Astrocyte of the spinal cord (primary cell): ENCODE data around the gene RBMS3.

Experiments used
- DNase-seq: peaks from one replicate; pipeline ENCODE4 v3.0.0; 2011; ENCODE audit warnings: low read depth, low spot score
- H3K4me3 ChIP-seq: 2 replicates; pipeline ENCODE4 v1.5.1; 2011; ENCODE audit warnings: low read depth, mild to moderate bottlenecking, low read length, moderate library complexity
- in situ Hi-C: cut with HindIII; loops from 2 replicates; pipeline ENCODE4 v1.10.0; 2017; ENCODE audit warnings: low sequenced_read_pairs
- TF ChIP-seq, protein P1 (sequence below): IDR thresholded peaks from 2 replicates; pipeline ENCODE4 v1.5.1; 2012; ENCODE audit warnings: low read depth, mild to moderate bottlenecking, low read length, inconsistent platforms

Gene RBMS3

GRCh38 chr3:30012941-30013543 lies 732.2 kb downstream of the RBMS3 start:
- in situ Hi-C loops = no loop called here
- peak; percentile 72 for DNase-seq
- H3K4me3 ChIP-seq = no peak overlapping the region
- TF ChIP-seq, protein P1, sequence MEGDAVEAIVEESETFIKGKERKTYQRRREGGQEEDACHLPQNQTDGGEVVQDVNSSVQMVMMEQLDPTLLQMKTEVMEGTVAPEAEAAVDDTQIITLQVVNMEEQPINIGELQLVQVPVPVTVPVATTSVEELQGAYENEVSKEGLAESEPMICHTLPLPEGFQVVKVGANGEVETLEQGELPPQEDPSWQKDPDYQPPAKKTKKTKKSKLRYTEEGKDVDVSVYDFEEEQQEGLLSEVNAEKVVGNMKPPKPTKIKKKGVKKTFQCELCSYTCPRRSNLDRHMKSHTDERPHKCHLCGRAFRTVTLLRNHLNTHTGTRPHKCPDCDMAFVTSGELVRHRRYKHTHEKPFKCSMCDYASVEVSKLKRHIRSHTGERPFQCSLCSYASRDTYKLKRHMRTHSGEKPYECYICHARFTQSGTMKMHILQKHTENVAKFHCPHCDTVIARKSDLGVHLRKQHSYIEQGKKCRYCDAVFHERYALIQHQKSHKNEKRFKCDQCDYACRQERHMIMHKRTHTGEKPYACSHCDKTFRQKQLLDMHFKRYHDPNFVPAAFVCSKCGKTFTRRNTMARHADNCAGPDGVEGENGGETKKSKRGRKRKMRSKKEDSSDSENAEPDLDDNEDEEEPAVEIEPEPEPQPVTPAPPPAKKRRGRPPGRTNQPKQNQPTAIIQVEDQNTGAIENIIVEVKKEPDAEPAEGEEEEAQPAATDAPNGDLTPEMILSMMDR = peak; percentile 67

DNA sequence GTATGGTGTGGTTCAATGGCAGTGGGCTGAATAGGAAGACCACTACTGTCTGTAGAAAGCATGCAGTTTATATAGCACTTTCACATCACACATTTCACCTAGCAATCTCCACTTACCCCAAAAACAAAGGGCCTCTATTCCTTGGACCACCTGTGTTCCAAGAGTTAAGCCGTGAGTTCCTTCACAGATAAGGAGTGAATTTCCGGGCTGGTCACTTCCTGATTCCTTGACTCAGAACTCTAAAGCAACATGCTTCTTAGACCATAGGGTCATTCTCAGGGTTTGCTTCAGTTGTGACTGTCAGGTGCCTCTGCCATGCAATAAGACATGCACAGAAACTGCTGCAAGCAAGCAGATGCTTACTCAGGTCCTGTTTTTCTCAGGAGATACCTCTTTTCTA lies 737.0 kb downstream of the RBMS3 start:
- in situ Hi-C loops = no loop called here
- no peak for DNase-seq
- no peak overlapping the region for H3K4me3 ChIP-seq
- TF ChIP-seq, protein P1 = no peak

DNA sequence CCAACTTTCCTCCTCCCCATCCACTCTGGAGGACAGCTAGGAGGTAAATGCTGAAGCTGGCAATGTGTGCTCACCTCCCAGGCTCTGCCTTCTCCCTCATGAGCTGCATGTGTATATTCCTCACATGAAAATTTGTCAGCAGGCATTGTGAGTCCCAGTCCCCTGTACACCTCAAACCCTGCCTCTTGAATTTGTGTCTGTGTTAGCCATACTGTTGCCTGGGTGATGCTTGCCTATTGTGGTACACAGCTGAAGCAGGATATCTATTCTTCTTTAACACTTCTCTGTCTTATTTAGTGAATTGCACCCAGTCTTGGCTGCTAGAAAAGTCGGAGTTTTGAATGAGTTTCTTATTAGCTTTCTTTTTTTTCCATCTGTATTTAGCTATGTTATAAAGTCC lies 739.5 kb downstream of the RBMS3 start:
- in situ Hi-C loops = no loop called here
- no peak for DNase-seq
- H3K4me3 ChIP-seq = no peak overlapping the region
- TF ChIP-seq, protein P1 = no peak

DNA sequence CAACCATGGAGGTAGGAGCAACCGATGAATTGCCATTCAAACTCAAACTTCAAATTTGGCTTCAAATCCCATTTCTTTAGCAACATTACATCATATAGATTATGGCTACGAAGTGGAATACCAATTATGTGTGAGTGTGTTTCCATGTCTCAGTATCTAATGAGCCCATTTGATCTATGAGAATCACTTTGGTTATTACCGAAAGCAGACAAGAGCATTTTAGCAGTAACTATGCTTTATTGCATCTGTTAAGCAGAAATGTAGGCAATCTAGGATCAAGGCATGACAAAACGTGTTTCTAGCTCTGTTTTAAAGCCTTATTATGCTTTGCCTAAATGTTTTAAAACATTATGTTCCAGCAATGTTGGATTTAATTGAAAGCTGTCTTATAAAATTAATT lies 743.6 kb downstream of the RBMS3 start:
- no peak for DNase-seq
- TF ChIP-seq, protein P1 = no peak
- no peak overlapping the region for H3K4me3 ChIP-seq
- in situ Hi-C loops = no loop called here

DNA sequence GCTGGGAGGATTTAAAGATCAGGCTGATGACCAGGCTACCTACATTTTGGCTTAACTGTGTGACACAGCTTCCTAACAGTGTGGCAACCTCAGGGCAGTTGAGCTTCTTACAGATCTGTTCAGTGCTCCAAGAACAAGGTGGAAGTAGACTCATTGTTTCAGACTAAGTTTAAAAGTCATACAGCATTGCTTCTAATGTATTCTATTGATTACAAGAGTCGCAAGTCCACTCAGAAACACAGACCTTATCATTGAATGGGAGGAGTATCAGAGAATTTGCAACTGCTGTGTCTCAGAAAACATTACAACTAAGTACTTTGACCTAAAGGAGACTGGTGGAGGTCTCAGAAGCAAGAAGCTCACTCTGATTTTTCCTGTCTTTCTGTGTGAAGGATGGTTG lies 746.0 kb downstream of the RBMS3 start:
- TF ChIP-seq, protein P1 = no peak

DNA sequence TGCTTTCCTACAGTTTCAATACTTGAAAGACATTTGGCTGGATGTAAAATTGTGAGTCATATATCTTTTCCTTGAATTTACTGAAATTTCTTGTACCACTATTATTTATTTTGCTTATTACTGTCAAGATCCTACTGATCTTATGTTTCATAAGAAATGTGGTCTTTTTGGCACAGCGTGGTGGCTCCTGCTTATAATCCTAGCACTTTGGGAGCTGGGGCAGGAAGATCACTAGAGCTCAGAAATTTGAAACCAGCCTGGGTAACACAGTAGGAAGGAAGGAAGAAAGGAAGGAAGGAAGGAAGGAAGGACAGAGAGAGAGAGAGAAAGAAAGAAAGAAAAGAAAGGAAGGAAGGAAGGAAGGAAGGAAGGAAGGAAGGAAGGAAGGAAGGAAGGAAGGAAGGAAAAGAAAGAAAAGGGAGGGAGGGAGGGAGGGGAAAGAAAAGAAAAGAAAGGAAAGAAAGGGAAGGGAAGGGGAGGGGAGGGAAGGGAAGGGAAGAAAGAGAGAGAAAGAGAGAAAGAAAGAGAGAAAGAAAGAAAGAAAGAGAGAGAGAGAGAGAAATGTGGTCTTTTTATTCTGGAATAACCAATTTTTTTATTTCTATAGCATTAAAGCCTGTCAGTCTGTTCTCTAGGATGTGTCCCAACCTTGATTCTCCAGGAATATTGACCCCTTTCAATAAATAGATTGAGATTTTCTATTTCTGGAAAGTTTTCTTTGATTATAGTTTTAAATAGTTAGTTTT lies 753.5 kb downstream of the RBMS3 start:
- peak; percentile 29 for DNase-seq
- no peak overlapping the region for H3K4me3 ChIP-seq
- TF ChIP-seq, protein P1 = no peak
- in situ Hi-C loops = no loop called here

More for the DNA sequence above, 746.0 kb downstream of the RBMS3 start:
- no peak for DNase-seq
- in situ Hi-C loops = no loop called here
- no peak overlapping the region for H3K4me3 ChIP-seq
